H1 (cell line): Measurements from ENCODE around the gene ASB3.

Experiments used
- CHD2 ChIP-seq: IDR thresholded peaks from 2 replicates; pipeline ENCODE4 v1.6.1; 2012; ENCODE audit warnings: low read length, improper control_type of control experiment
- EP300 ChIP-seq, 2 experiments: IDR thresholded peaks; 1 replicate in 1 of 2; 2 replicates in 1 of 2; pipeline ENCODE4 v1.6.1; 2011 to 2012; ENCODE audit warnings: low read depth in 2 of 2, low read length in 2 of 2, mild to moderate bottlenecking in 2 of 2, borderline replicate concordance in 1 of 2, inconsistent platforms in 1 of 2, moderate library complexity in 1 of 2
- SIN3A ChIP-seq, 2 experiments: IDR thresholded peaks in 1 of 2; conservative IDR thresholded peaks in 1 of 2; 2 replicates each; pipeline ENCODE4 v1.6.1; 2011 to 2012; ENCODE audit warnings: low read length in 2 of 2, improper control_type of control experiment in 1 of 2, low read depth in 1 of 2, mild to moderate bottlenecking in 1 of 2
- TF ChIP-seq, protein P1 (sequence below): IDR thresholded peaks from 2 replicates; pipeline ENCODE4 v1.6.1; 2011; ENCODE audit warnings: low read depth, mild to moderate bottlenecking, low read length; ENCODE audit not compliant: insufficient read depth
- TF ChIP-seq, protein P2 (sequence below): IDR thresholded peaks from 2 replicates; pipeline ENCODE4 v1.6.1; 2012; ENCODE audit warnings: low read length, inconsistent platforms

DNA sequence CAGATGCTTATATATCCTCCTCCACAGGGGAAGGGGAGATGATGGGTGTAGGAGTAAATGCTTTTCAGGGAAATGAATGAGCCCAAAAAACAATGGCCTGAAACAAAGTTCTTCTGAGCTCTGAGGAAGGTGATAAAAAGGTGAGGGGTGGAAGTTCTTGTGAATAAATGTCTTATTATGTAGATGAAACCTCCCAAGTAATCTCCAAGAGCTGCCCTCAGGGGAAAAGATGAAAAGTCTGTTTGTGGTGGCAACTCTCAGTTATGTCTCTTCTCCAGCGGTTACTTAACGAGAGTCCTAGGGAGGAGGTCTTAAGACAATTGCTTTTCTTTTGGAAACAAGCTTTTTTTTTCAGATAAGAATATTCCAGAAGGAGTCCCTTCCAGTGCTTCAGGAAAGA is 134.6 kb downstream of the ASB3 start:
- TF ChIP-seq, protein P1, sequence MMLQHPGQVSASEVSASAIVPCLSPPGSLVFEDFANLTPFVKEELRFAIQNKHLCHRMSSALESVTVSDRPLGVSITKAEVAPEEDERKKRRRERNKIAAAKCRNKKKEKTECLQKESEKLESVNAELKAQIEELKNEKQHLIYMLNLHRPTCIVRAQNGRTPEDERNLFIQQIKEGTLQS, result no peak
- no peak for TF ChIP-seq EP300 (IDR thresholded peaks at IDR 0.05; ENCODE audit: borderline replicate concordance in 1 of 2, low read depth in 2 of 2, low read length in 2 of 2)
- TF ChIP-seq, protein P2, sequence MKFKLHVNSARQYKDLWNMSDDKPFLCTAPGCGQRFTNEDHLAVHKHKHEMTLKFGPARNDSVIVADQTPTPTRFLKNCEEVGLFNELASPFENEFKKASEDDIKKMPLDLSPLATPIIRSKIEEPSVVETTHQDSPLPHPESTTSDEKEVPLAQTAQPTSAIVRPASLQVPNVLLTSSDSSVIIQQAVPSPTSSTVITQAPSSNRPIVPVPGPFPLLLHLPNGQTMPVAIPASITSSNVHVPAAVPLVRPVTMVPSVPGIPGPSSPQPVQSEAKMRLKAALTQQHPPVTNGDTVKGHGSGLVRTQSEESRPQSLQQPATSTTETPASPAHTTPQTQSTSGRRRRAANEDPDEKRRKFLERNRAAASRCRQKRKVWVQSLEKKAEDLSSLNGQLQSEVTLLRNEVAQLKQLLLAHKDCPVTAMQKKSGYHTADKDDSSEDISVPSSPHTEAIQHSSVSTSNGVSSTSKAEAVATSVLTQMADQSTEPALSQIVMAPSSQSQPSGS, result no peak
- TF ChIP-seq CHD2, result no peak
- no peak for TF ChIP-seq SIN3A (conservative IDR thresholded peaks at IDR 0.05 in 1 of 2, IDR thresholded peaks at IDR 0.05 in 1 of 2; ENCODE audit: low read depth in 1 of 2, low read length in 2 of 2)
